ENCODE results near the gene PDE1C.

DNA sequence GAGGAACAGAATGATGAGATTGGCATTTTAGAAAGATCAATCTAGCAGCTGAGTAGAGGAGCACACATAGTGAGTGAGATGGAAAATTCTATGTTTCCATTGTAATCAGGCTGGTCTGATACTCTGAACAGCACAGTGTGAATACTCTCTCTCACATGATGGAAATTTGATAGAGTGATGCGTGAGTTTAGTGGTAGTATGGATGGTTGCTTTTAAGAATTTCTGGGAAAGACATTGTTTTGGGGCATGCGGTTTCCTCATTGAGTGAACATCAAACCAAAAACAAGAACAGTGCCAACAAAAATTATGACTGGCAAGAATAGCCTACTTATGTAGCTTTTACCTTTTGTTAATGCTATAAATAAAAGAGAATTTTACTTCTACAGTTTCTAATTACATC lies 183.2 kb downstream of the PDE1C start:
- no peak for TF ChIP-seq POLR2A (IDR thresholded peaks at IDR 0.05)
- TF ChIP-seq, protein P1, sequence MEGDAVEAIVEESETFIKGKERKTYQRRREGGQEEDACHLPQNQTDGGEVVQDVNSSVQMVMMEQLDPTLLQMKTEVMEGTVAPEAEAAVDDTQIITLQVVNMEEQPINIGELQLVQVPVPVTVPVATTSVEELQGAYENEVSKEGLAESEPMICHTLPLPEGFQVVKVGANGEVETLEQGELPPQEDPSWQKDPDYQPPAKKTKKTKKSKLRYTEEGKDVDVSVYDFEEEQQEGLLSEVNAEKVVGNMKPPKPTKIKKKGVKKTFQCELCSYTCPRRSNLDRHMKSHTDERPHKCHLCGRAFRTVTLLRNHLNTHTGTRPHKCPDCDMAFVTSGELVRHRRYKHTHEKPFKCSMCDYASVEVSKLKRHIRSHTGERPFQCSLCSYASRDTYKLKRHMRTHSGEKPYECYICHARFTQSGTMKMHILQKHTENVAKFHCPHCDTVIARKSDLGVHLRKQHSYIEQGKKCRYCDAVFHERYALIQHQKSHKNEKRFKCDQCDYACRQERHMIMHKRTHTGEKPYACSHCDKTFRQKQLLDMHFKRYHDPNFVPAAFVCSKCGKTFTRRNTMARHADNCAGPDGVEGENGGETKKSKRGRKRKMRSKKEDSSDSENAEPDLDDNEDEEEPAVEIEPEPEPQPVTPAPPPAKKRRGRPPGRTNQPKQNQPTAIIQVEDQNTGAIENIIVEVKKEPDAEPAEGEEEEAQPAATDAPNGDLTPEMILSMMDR (IDR thresholded peaks at IDR 0.05) = no peak
